ENCODE results near the gene JAKMIP1. TPM values are rescaled to one million over a fixed set of nuclear protein-coding genes. Genes with fewer than 3 reads are reported as not detected.

JAKMIP1 gene
- total RNA-seq, 1 experiment from 2014 or later, result not detected

DNA sequence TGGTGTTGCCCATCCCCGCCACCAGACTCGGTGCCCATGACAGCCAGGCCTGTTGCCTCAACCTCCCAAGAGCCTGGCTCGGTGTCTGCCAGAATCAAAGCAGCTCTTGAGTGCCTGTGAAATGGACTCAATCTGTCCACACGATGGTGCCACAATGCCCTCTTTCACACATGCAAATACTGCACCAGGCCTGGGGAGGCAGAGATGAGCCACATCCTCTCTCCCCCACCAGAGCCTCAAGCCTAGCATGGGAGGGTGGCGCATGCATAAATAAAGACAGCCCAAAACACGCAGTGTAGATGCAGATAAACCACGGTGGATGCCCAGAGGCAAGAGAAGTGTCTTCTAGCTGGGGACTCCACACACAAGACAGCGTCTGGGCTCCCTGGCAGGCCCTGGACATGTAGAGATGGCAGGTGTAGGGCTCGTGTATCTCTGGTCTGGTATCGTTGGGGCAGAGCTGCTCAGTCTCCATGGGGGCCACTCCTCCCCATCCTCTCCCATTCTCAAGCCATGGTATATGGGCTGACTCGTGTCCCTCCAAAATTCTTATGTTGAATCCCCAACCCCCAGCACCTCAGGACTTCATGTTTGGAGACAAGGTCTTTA lies 65.6 kb downstream of the JAKMIP1 start:
- H3K27ac ChIP-seq, result no peak overlapping the region
- no peaks in the 10 kb centered on the region for H3K4me1 ChIP-seq (replicated peaks; ENCODE audit: insufficient read depth)
- H3K9me3 ChIP-seq (ENCODE audit: insufficient read depth, low read depth), result no peaks in the 10 kb centered on the region
- DNase-seq, result no peak
- TF ChIP-seq CTCF (conservative IDR thresholded peaks at IDR 0.05) (no peak; the same call in 1 of the 2 replicates), EZH2 (IDR thresholded peaks at IDR 0.05; ENCODE audit: low read depth) (no peak)
- intact Hi-C loops (cut with micrococcal nuclease; ENCODE audit: unreplicated experiment), result no loop called here
- no peak overlapping the region for H3K4me2 ChIP-seq
- H3K9me2 ChIP-seq (ENCODE audit: insufficient read depth), result no peaks in the 10 kb centered on the region
- H3F3A ChIP-seq (ENCODE audit: insufficient read depth, low read depth), result no peaks in the 10 kb centered on the region
- no peak overlapping the region for H3K4me3 ChIP-seq
- no peak overlapping the region for H2AFZ ChIP-seq
- no peaks in the 10 kb centered on the region for H4K20me1 ChIP-seq (ENCODE audit: insufficient read depth)
- no peaks in the 10 kb centered on the region for H3K36me3 ChIP-seq (ENCODE audit: low read depth)
- POLR2A ChIA-PET (ENCODE audit: unreplicated experiment), result no interaction called here
- peaks cover 67% of the 10 kb centered on the region for H3K27me3 ChIP-seq (ENCODE audit: insufficient read depth, low read depth)
- CTCF ChIA-PET, result no interaction called here
- BruUV-seq (replicated peaks), result no TSS peak
- H3K79me2 ChIP-seq (ENCODE audit: low read depth), result no peaks in the 10 kb centered on the region

GRCh38 chr4:6132716-6133115 lies 67.6 kb downstream of the JAKMIP1 start:
- TF ChIP-seq EZH2 (IDR thresholded peaks at IDR 0.05; ENCODE audit: low read depth) (no peak), CTCF (conservative IDR thresholded peaks at IDR 0.05) (no peak)
- no TSS peak for BruUV-seq (replicated peaks)
- Histone ChIP-seq H3F3A (ENCODE audit: insufficient read depth, low read depth) (no peaks in the 10 kb centered on the region), H3K4me3 (no peak overlapping the region), H3K4me2 (no peak overlapping the region), H2AFZ (no peak overlapping the region), H3K9me3 (ENCODE audit: insufficient read depth, low read depth) (no peaks in the 10 kb centered on the region), H3K27me3 (ENCODE audit: insufficient read depth, low read depth) (peaks cover 80% of the 10 kb centered on the region), H3K79me2 (ENCODE audit: low read depth) (no peaks in the 10 kb centered on the region), H3K27ac (no peak overlapping the region), H3K36me3 (ENCODE audit: low read depth) (no peaks in the 10 kb centered on the region), H4K20me1 (ENCODE audit: insufficient read depth) (no peaks in the 10 kb centered on the region), H3K9me2 (ENCODE audit: insufficient read depth) (no peaks in the 10 kb centered on the region), H3K4me1 (replicated peaks; ENCODE audit: insufficient read depth) (no peaks in the 10 kb centered on the region)
- ChIA-PET CTCF (interaction anchor here (0.6 kb wide), 1 partner anchor 67 kb away, joined by 5 read pairs; no protein-coding TSS in a partner anchor), POLR2A (ENCODE audit: unreplicated experiment) (no interaction called here)
- DNase-seq, result no peak
- intact Hi-C loops (cut with micrococcal nuclease; ENCODE audit: unreplicated experiment), result no loop called here

DNA sequence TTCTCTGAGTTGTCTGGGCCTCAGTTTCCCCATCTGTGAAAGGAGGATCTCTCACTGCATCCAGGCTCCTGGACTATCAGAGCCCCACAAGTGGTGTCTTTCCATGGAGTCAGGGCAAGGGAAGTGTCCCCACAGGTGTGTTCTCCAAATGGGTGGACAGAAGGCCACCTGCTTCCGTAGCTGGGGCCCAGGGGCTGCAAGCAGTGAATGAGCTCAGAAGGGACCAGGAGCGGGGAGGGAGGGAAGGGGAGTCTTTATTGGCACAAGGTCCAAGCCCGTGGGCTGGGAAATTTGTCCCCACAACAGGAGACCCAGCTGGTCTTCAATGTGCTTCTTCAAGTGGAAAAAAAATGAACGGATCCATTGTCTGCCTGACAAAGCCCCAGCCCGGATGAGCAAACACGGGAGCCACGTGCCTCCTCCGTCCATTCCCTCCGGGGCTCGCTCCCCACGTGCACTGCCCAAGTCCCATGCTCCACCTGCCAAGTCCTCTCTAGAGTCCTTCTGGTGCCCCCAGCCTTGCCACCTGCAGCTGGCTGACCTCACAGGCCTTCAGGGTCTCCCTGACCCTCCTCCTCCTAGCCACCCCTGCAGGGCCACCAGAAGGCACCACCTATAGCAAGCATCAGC lies 72.0 kb downstream of the JAKMIP1 start:
- no peak for DNase-seq
- Histone ChIP-seq H2AFZ (no peak overlapping the region), H4K20me1 (ENCODE audit: insufficient read depth) (no peaks in the 10 kb centered on the region), H3F3A (ENCODE audit: insufficient read depth, low read depth) (no peaks in the 10 kb centered on the region), H3K9me3 (ENCODE audit: insufficient read depth, low read depth) (no peaks in the 10 kb centered on the region), H3K79me2 (ENCODE audit: low read depth) (no peaks in the 10 kb centered on the region), H3K9me2 (ENCODE audit: insufficient read depth) (no peaks in the 10 kb centered on the region), H3K27ac (no peak overlapping the region), H3K27me3 (ENCODE audit: insufficient read depth, low read depth) (peaks cover 54% of the 10 kb centered on the region), H3K4me1 (replicated peaks; ENCODE audit: insufficient read depth) (no peaks in the 10 kb centered on the region), H3K4me2 (no peak overlapping the region), H3K36me3 (ENCODE audit: low read depth) (no peaks in the 10 kb centered on the region), H3K4me3 (no peak overlapping the region)
- ChIA-PET CTCF (no interaction called here), POLR2A (ENCODE audit: unreplicated experiment) (no interaction called here)
- intact Hi-C loops (cut with micrococcal nuclease; ENCODE audit: unreplicated experiment), result no loop called here
- BruUV-seq (replicated peaks), result no TSS peak
- TF ChIP-seq CTCF (conservative IDR thresholded peaks at IDR 0.05) (no peak), EZH2 (IDR thresholded peaks at IDR 0.05; ENCODE audit: low read depth) (no peak)

Data from PC-9 (cell line).